ENCODE data around the gene PEX5L. TPM values are rescaled to one million over a fixed set of nuclear protein-coding genes. Genes with fewer than 3 reads are reported as not detected.

PEX5L gene
- polyA plus RNA-seq, 1 donor = 0.61 TPM

- no peaks in the 10 kb centered on the region for H3K27me3 ChIP-seq (ENCODE audit: control insufficient read depth, insufficient read depth, low read length)
- no peaks in the 10 kb centered on the region for H3K4me1 ChIP-seq (ENCODE audit: control insufficient read depth, insufficient read depth, low read length)
- DNase-seq = no peak
- H3K4me3 ChIP-seq (ENCODE audit: low read length) = no peak overlapping the region
- H3K36me3 ChIP-seq (ENCODE audit: control insufficient read depth, insufficient read depth, low read length) = peaks cover 9% of the 10 kb centered on the region
- no peak overlapping the region for H3K27ac ChIP-seq (ENCODE audit: low read length)
- WGBS (ENCODE audit: insufficient coverage, low lambda C conversion rate) = no CpG with 5 or more reads among the region's 4 CpGs
- no peaks in the 10 kb centered on the region for H3K9me3 ChIP-seq (ENCODE audit: control insufficient read depth, low read depth, low read length)
Measured at GRCh38 chr3:179766416-179767133, 270.2 kb downstream of the PEX5L start.

GRCh38 chr3:179765396-179765795 is 271.3 kb downstream of the PEX5L start:
- H3K27me3 ChIP-seq (ENCODE audit: control insufficient read depth, insufficient read depth, low read length) = no peaks in the 10 kb centered on the region
- no peak overlapping the region for H3K4me3 ChIP-seq (ENCODE audit: low read length)
- no peak overlapping the region for H3K27ac ChIP-seq (ENCODE audit: low read length)
- H3K4me1 ChIP-seq (ENCODE audit: control insufficient read depth, insufficient read depth, low read length) = no peaks in the 10 kb centered on the region
- WGBS (ENCODE audit: insufficient coverage, low lambda C conversion rate) = 92% methylated on average over 2 of the region's 2 CpGs
- no peak for DNase-seq
- peaks cover 15% of the 10 kb centered on the region for H3K36me3 ChIP-seq (ENCODE audit: control insufficient read depth, insufficient read depth, low read length)
- H3K9me3 ChIP-seq (ENCODE audit: control insufficient read depth, low read depth, low read length) = no peaks in the 10 kb centered on the region

DNA sequence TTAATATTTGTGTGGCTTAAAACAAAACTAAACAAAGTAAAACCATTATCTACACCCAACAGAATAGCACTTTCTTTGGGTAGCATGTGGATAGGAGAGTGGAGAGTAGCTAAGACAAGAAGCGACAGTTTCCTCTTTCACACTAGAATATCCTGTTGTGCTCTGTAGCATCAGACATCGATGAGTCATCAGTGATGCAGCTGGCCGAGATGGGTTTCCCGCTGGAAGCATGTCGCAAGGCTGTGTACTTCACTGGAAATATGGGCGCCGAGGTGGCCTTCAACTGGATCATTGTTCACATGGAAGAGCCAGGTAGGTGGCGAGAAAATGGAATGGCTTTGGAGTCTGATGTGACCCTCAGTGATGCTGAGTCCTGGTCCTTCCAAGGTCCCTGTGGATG is 275.8 kb downstream of the PEX5L start:
- WGBS (ENCODE audit: insufficient coverage, low lambda C conversion rate) = no CpG with 5 or more reads among the region's 8 CpGs
- H3K27me3 ChIP-seq (ENCODE audit: control insufficient read depth, insufficient read depth, low read length) = no peaks in the 10 kb centered on the region
- no peak overlapping the region for H3K27ac ChIP-seq (ENCODE audit: low read length)
- no peaks in the 10 kb centered on the region for H3K4me1 ChIP-seq (ENCODE audit: control insufficient read depth, insufficient read depth, low read length)
- no peak for DNase-seq
- no peak overlapping the region for H3K4me3 ChIP-seq (ENCODE audit: low read length)
- peaks cover 8% of the 10 kb centered on the region for H3K36me3 ChIP-seq (ENCODE audit: control insufficient read depth, insufficient read depth, low read length)
- H3K9me3 ChIP-seq (ENCODE audit: control insufficient read depth, low read depth, low read length) = no peaks in the 10 kb centered on the region

DNA sequence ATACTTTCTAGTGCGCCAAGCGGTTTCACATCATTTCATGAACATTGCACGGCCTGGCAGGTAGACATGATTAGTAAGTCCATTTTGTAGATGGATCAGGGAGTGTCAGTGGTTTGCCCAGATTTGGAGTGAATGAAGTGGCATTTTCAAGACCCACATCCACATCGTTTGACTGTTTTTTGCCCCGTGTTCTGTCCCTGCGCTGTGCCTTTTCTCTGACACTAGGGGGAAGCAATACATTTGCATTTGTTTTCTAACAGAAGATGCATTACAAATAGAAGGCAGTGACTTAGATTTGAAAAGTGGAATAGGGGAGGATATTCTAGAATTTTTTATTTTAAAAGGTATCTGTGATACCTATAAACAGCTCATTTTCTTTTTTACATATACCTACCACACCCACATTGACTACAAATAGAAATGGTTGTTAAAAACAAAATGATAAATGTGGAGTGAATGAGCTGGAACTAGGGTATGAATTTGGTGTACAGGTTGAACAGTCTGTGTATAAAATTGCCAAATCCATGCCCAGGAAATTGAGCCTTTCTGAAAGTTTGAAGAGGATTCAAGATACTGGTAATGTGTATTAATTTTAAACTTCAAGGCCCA is 285.9 kb downstream of the PEX5L start:
- Histone ChIP-seq H3K27ac (ENCODE audit: low read length) (no peak overlapping the region), H3K27me3 (ENCODE audit: control insufficient read depth, insufficient read depth, low read length) (no peaks in the 10 kb centered on the region), H3K4me3 (ENCODE audit: low read length) (no peak overlapping the region), H3K36me3 (ENCODE audit: control insufficient read depth, insufficient read depth, low read length) (peaks cover 2% of the 10 kb centered on the region), H3K4me1 (ENCODE audit: control insufficient read depth, insufficient read depth, low read length) (no peaks in the 10 kb centered on the region), H3K9me3 (ENCODE audit: control insufficient read depth, low read depth, low read length) (no peaks in the 10 kb centered on the region)
- no CpG with 5 or more reads among the region's 6 CpGs for whole genome bisulfite sequencing (ENCODE audit: insufficient coverage, low lambda C conversion rate)
- no peak for DNase-seq

DNA sequence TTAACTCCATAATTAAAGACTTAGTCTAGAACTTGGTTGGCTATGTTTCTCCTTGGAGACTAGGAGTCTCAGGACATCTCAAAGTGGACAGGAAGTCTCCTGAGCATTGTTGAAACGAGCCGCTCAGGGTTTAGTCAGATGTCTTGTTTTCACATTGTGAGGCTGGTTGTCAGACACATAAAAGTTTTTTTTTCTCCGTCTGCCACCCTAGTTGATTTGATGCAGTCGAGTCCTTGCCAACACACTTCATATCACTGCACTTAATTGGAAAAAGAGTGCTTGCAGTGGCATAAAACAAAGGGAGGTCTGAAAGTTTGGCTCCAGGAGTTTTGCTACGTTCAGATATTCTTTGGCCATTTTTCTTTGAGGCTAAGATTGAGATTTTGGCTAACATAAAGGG is 291.0 kb downstream of the PEX5L start:
- Histone ChIP-seq H3K9me3 (ENCODE audit: control insufficient read depth, low read depth, low read length) (no peaks in the 10 kb centered on the region), H3K4me1 (ENCODE audit: control insufficient read depth, insufficient read depth, low read length) (no peaks in the 10 kb centered on the region), H3K27ac (ENCODE audit: low read length) (no peak overlapping the region), H3K27me3 (ENCODE audit: control insufficient read depth, insufficient read depth, low read length) (no peaks in the 10 kb centered on the region), H3K36me3 (ENCODE audit: control insufficient read depth, insufficient read depth, low read length) (peaks cover 9% of the 10 kb centered on the region), H3K4me3 (ENCODE audit: low read length) (no peak overlapping the region)
- DNase-seq = no peak
- WGBS (ENCODE audit: insufficient coverage, low lambda C conversion rate) = no CpG with 5 or more reads among the region's 5 CpGs

DNA sequence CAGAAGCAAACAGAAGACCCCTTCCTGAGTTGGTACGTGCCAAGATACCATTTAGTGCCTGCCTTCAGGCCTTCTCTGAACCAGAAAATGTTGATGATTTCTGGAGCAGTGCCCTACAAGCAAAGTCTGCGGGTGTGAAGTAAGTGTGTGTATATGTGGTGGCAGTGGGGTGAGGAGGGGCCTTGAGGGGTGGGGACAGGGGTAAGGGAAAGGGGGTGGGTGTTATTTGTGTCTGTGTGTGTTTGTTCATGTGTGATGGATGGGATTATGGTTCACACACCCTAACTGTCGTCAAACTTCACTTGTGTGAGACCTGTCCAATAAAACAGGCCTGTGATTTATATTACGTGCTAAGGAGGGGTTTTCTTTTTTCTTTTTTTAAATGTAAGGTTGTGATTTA is 291.7 kb downstream of the PEX5L start:
- Histone ChIP-seq H3K9me3 (ENCODE audit: control insufficient read depth, low read depth, low read length) (no peaks in the 10 kb centered on the region), H3K36me3 (ENCODE audit: control insufficient read depth, insufficient read depth, low read length) (peaks cover 11% of the 10 kb centered on the region), H3K4me3 (ENCODE audit: low read length) (no peak overlapping the region), H3K27ac (ENCODE audit: low read length) (no peak overlapping the region), H3K4me1 (ENCODE audit: control insufficient read depth, insufficient read depth, low read length) (no peaks in the 10 kb centered on the region), H3K27me3 (ENCODE audit: control insufficient read depth, insufficient read depth, low read length) (no peaks in the 10 kb centered on the region)
- 100% methylated on average over 1 of the region's 4 CpGs for WGBS (ENCODE audit: insufficient coverage, low lambda C conversion rate)
- no peak for DNase-seq

Measured in large intestine (tissue), 3 donors.